UCSD-AML1 (cell line): Measurements from ENCODE around the gene GAB4.
"Not testable (repeated sequence)": the region's sequence is repeated elsewhere in the genome, so short reads cannot be mapped to it uniquely, and the experiment has no call there.

Experiments used
- DNase-seq: peaks from one replicate; lab custom pipeline; 2025; ENCODE audit not compliant: unreplicated experiment; lab: John Stamatoyannopoulos, UW

Gene GAB4

GRCh38 chr22:16960220-16960883 is 47.7 kb downstream of the GAB4 start:
- DNase-seq = no peak

GRCh38 chr22:16959345-16959930 is 48.6 kb downstream of the GAB4 start:
- no peak for DNase-seq

GRCh38 chr22:16958475-16958874 is 49.5 kb downstream of the GAB4 start:
- DNase-seq = no peak

GRCh38 chr22:16957781-16958180 is 50.2 kb downstream of the GAB4 start:
- DNase-seq = no peak

GRCh38 chr22:16956290-16956689 is 51.7 kb downstream of the GAB4 start:
- DNase-seq = no peak

GRCh38 chr22:16955678-16956210 is 52.3 kb downstream of the GAB4 start:
- DNase-seq = no peak

- no peak for DNase-seq
These were observed 52.9 kb downstream of the GAB4 start for GRCh38 chr22:16955081-16955480.

GRCh38 chr22:16954060-16954403 is 54.0 kb downstream of the GAB4 start:
- no peak for DNase-seq

- DNase-seq = no peak
These were observed 54.6 kb downstream of the GAB4 start for GRCh38 chr22:16953206-16954059.

- no peak for DNase-seq
These were observed 58.5 kb downstream of the GAB4 start for GRCh38 chr22:16949561-16949960.

- no peak for DNase-seq
These were observed 70.2 kb downstream of the GAB4 start for GRCh38 chr22:16937811-16938210.

- DNase-seq = not testable (repeated sequence)
These were observed 70.8 kb downstream of the GAB4 start for GRCh38 chr22:16937209-16937608.

GRCh38 chr22:16936625-16937024 is 71.4 kb downstream of the GAB4 start:
- no peak for DNase-seq

- no peak for DNase-seq
These were observed 72.8 kb downstream of the GAB4 start for GRCh38 chr22:16935209-16935608.

- no peak for DNase-seq
These were observed 74.4 kb downstream of the GAB4 start for GRCh38 chr22:16933291-16934282.

- DNase-seq = no peak
These were observed 75.4 kb downstream of the GAB4 start for GRCh38 chr22:16932577-16932976.

- no peak for DNase-seq
These were observed 82.5 kb downstream of the GAB4 start for GRCh38 chr22:16925407-16925966.

- DNase-seq = no peak
These were observed 85.3 kb downstream of the GAB4 start for GRCh38 chr22:16922706-16923105.

GRCh38 chr22:16922076-16922475 is 85.9 kb downstream of the GAB4 start:
- no peak for DNase-seq
